Measurements from ENCODE around the gene AMBRA1. TPM values are rescaled to one million over a fixed set of nuclear protein-coding genes. Genes with fewer than 3 reads are reported as not detected.

Gene AMBRA1
- total RNA-seq, 1 donor from 2014 or later, result 25.1 TPM

GRCh38 chr11:46391578-46392420 lies 202.0 kb downstream of the AMBRA1 start, which contains the start of gene CHRM4:
Gene CHRM4 (minus strand): TSS chr11:46391776. CDS start chr11:46386557, 5,219 bp downstream.
- H3K27ac Mint-ChIP-seq (ENCODE audit: unreplicated experiment), result peak within 1 kb of the TSS; percentile 55
- TF ChIP-seq, protein P1, sequence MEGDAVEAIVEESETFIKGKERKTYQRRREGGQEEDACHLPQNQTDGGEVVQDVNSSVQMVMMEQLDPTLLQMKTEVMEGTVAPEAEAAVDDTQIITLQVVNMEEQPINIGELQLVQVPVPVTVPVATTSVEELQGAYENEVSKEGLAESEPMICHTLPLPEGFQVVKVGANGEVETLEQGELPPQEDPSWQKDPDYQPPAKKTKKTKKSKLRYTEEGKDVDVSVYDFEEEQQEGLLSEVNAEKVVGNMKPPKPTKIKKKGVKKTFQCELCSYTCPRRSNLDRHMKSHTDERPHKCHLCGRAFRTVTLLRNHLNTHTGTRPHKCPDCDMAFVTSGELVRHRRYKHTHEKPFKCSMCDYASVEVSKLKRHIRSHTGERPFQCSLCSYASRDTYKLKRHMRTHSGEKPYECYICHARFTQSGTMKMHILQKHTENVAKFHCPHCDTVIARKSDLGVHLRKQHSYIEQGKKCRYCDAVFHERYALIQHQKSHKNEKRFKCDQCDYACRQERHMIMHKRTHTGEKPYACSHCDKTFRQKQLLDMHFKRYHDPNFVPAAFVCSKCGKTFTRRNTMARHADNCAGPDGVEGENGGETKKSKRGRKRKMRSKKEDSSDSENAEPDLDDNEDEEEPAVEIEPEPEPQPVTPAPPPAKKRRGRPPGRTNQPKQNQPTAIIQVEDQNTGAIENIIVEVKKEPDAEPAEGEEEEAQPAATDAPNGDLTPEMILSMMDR (IDR thresholded peaks at IDR 0.05), result peak; percentile 78
- H3K4me3 Mint-ChIP-seq (ENCODE audit: unreplicated experiment), result peak within 1 kb of the TSS; percentile 84
- DNase-seq (ENCODE audit: low spot score), result no peak
- peaks cover 4% of the 10 kb centered on the region for H3K36me3 Mint-ChIP-seq (ENCODE audit: low read depth)
- no peaks in the 10 kb centered on the region for H3K9me3 Mint-ChIP-seq (ENCODE audit: low read depth)
- peaks cover 15% of the 10 kb centered on the region for H3K27me3 Mint-ChIP-seq (ENCODE audit: low read depth)
- H3K4me1 Mint-ChIP-seq (ENCODE audit: low read depth), result peaks cover 32% of the 10 kb centered on the region

DNA sequence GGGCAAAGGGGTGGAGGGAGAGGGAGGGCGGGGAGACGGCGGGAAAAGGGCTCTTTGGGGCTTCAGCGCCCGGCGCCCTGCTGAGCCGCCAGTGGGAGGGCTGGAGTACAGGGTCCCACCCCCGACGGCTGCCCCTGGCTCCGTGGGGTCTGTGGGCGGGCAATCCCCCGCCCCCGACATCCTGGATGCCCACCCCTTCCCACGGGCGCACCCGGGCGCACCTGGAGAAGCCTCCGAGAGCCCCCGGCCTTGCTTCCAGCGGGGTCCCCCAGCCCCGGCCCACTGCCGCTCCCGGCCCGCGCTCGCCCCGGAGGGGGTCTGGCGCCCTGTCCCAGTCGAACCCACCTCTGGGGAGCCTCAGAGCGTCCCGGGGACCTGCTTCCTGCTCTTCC lies 202.6 kb downstream of the AMBRA1 start:
- peaks cover 15% of the 10 kb centered on the region for H3K27me3 Mint-ChIP-seq (ENCODE audit: low read depth)
- H3K4me1 Mint-ChIP-seq (ENCODE audit: low read depth), result peaks cover 32% of the 10 kb centered on the region
- TF ChIP-seq, protein P1 (IDR thresholded peaks at IDR 0.05), result no peak
- H3K27ac Mint-ChIP-seq (ENCODE audit: unreplicated experiment), result no peak overlapping the region
- no peak for DNase-seq (ENCODE audit: low spot score)
- H3K36me3 Mint-ChIP-seq (ENCODE audit: low read depth), result no peaks in the 10 kb centered on the region
- H3K9me3 Mint-ChIP-seq (ENCODE audit: low read depth), result no peaks in the 10 kb centered on the region
- no peak overlapping the region for H3K4me3 Mint-ChIP-seq (ENCODE audit: unreplicated experiment)

GRCh38 chr11:46390331-46391171 lies 203.3 kb downstream of the AMBRA1 start:
- Mint-ChIP-seq H3K36me3 (ENCODE audit: low read depth) (no peaks in the 10 kb centered on the region), H3K4me1 (ENCODE audit: low read depth) (peaks cover 32% of the 10 kb centered on the region), H3K9me3 (ENCODE audit: low read depth) (no peaks in the 10 kb centered on the region), H3K4me3 (ENCODE audit: unreplicated experiment) (peak overlapping the region; percentile 68), H3K27ac (ENCODE audit: unreplicated experiment) (no peak overlapping the region), H3K27me3 (ENCODE audit: low read depth) (peaks cover 15% of the 10 kb centered on the region)
- DNase-seq (ENCODE audit: low spot score), result peak; percentile 91
- TF ChIP-seq, protein P1 (IDR thresholded peaks at IDR 0.05), result no peak

GRCh38 chr11:46389450-46390330 lies 204.1 kb downstream of the AMBRA1 start:
- TF ChIP-seq, protein P1 (IDR thresholded peaks at IDR 0.05), result peak; percentile 97
- peak; percentile 93 for DNase-seq (ENCODE audit: low spot score)
- Mint-ChIP-seq H3K27me3 (ENCODE audit: low read depth) (peaks cover 15% of the 10 kb centered on the region), H3K36me3 (ENCODE audit: low read depth) (no peaks in the 10 kb centered on the region), H3K4me1 (ENCODE audit: low read depth) (peaks cover 32% of the 10 kb centered on the region), H3K27ac (ENCODE audit: unreplicated experiment) (no peak overlapping the region), H3K9me3 (ENCODE audit: low read depth) (no peaks in the 10 kb centered on the region), H3K4me3 (ENCODE audit: unreplicated experiment) (peak overlapping the region; percentile 68)

Measured in chondrocyte (in vitro differentiated cells).